ENCODE results near the gene RIT1.

DNA sequence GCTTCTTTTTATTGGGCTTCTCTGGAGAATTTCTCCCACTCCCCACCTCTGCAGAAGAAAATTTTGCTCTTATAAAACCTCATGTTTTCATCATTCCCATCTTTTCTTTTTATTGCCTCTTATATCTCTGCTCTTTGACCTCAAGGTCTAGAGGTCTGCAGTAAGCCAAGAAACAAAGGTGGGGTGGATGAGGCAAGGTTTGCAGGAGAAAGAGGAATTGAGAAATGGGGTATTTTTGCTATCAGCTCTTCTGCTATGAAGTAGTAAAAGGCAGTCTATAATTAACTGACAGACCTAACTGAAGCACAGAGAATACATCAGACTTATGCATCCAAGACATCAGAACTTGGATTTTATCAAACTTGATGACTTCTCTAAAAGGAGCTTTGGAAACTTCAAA lies 28.9 kb downstream of the RIT1 start:
- TF ChIP-seq, protein P1, sequence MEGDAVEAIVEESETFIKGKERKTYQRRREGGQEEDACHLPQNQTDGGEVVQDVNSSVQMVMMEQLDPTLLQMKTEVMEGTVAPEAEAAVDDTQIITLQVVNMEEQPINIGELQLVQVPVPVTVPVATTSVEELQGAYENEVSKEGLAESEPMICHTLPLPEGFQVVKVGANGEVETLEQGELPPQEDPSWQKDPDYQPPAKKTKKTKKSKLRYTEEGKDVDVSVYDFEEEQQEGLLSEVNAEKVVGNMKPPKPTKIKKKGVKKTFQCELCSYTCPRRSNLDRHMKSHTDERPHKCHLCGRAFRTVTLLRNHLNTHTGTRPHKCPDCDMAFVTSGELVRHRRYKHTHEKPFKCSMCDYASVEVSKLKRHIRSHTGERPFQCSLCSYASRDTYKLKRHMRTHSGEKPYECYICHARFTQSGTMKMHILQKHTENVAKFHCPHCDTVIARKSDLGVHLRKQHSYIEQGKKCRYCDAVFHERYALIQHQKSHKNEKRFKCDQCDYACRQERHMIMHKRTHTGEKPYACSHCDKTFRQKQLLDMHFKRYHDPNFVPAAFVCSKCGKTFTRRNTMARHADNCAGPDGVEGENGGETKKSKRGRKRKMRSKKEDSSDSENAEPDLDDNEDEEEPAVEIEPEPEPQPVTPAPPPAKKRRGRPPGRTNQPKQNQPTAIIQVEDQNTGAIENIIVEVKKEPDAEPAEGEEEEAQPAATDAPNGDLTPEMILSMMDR (IDR thresholded peaks at IDR 0.05), result no peak
- TF ChIP-seq POLR2A (IDR thresholded peaks at IDR 0.05), result no peak

Data from testis (tissue), 2 donors.